Bone marrow (tissue), 2 donors: Measurements from ENCODE around the gene CRYBB2.
"Not testable (repeated sequence)": the region's sequence is repeated elsewhere in the genome, so short reads cannot be mapped to it uniquely, and the experiment has no call there.

Experiments
- DNase-seq, 2 donors: peaks; one replicate each; lab custom pipeline; 2025; lab: John Stamatoyannopoulos, UW

CRYBB2 gene

DNA sequence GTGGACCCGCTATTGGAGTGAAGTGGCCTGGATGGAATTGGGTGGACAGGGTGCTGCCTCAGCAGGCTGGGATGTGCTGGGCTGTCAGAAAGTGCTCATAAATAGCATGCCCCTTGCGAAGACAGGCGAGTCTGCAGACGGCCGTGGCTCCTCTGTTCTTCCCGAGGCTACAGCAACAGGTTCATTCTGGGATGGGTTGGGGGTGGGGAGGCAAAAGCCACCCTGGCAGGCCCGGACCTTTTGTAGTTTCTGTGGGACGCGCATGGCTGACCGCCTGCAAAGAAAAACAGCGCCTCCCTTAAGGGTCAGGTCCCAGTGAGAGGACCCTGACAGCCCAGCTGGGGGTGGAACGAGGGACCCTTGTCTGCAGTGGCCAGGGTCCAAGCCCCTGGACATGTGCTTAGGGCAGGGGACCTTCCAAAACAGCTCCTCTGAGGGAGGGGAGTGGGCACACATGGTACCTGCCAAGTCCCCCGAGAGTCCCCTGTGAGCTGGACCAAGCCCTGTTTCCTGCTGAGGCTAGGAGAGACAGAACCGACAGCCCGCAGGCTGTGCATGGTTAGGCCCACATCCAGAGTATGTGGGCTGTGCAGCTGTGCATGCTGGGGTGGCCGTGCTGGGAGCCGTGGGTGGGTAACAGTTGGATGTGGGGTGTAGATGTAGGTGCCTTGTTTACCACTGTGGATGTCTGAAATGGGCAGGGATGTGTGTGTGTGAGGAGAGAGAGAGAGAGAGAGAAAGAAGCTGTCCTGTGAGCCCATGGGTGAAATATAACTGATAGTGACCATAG is 19.5 kb upstream of the CRYBB2 start, which contains the start of gene CRYBB3:
CRYBB3 (plus strand) TSS at position 128 of the 790 bp plus-strand sequence. CDS start 1,539 bp downstream, outside the sequence.
- DNase-seq = no peak

DNA sequence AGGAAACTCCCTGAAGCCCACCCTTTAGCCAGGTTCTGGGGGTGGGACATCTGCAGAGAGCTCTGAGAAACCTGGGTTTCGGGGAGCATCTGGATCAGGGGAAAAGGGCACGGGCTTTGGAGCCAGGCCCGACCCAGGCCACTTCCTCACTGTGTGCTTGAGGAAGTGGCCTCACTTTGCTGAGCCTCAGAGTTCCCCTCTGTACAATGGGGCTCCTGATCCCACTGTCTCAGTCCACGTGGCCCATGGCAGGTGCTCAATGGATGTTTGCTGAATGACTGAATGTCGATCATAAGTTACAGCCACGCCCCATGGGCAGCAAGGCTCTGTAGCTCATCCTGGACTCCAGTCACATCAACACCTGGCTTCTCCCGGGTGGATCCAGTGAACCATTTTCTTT is 18.5 kb upstream of the CRYBB2 start:
- no peak for DNase-seq

DNA sequence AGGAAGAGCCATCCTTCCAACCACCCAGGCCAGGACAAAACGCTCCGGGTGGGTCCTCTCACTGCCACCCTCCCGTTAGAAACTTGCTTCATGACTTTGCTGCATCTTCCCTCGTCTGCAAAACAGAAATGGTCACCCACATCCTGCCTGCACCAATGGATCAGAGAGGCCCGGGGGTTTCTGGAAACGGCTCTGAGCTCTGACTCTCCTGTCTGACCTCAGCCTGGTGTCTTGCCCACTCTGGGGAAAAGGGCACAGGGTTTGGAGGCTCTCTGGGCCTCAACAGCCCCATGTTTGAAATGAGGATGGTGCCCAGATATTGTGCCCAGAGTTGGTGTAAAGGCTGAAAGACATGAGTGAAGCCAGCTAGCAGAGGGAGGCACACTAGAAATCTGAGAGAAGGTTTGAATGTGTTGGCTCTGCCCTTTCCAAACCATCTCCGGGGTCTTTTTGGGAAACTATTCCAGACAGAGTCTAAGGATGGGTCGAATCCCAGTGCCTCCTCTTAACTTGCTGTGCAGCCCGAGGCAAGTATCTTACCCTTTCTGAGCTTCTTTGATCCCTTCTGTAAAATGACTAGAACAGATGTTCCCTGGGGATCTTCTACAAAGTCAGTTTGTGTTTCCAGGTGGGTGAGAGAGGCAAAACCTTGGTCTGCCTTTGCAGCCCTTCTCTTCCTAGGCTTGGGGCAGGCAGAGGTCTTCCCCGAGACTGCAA is 17.7 kb upstream of the CRYBB2 start:
- DNase-seq = no peak

DNA sequence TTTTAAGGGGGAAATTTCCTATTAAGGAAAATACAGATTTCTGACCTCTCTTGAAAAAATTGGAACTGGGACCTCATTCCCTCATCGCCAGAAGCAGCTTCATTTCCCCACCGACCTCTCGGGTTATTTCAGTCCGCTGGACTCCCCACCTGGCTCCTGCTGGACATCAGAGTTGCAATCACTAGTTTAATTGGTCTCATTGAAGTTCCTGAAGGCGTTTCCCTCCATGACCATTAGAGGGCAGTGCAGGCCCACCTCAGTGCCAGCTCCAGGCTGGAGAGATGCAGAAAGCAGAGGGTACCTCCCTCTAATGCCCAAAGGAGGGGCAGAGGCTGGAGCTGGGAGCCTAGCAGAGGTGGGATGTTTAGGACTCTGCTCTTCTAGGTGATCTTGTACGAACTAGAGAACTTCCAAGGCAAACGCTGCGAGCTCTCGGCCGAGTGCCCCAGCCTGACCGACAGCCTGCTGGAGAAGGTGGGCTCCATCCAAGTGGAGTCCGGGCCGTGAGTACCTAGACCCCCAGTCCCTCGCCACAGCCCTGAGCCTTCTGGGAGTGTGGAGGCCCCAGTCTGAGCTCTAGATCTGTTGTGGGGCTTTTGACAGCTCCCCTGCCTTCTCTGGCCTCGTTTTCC is 17.0 kb upstream of the CRYBB2 start:
- peak in 1 of 2 donors; percentile 4 for DNase-seq

DNA sequence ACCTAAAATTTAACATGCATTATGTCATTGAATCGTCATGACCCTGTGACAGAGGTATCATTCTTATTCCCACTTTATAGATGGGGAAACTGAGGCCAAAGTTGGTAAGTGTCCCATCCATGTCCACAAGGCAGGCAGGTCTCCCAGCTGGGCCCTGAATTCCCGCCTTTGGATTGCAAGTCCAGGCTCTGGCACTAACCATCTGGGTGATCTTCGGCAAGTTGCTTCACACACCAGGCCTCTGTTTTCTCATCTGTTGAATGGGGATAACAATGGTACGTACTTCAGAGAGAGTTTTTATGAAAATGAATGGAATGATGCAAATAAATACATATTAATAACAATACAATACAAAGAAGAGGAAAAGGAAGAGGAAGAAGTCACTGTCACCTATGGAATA is 16.4 kb upstream of the CRYBB2 start:
- DNase-seq = no peak

DNA sequence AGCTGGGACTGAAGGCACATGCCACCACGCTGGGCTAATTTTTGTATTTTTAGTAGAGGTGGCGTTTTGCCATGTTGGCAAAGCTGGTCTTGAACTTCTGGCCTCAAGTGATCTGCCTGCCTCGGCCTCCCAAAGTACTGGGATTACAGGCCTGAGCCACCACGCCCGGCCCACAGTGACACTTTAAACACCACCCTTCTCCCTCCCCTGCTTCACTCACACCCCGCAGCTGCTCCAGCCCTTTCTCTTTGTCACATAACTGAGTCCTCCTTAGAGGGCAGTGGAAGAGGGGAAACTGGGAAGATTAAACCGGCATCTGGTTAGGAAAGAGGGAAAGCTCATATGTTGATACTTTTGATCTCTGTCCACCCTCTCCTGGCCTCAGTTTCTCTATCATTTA is 14.9 kb upstream of the CRYBB2 start:
- DNase-seq = not testable (repeated sequence)

DNA sequence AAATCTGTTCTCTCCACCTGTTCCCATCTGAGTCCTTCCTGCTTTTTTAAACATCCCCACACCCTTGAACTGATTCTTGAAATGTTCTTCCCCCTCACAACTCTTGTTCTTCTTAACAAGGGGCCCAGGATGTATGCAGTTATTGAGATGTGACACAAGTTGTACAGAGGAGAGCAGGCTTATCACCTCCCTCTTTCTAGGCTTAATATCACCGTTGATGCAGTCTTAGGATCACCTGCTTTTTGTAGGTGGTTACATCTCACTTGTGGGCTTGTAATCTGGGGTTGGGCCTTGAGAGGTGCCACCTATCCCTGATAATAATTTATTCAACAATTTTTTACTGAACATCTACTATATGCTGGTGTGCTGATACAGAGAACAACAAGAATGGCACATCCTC is 13.6 kb upstream of the CRYBB2 start:
- no peak for DNase-seq

DNA sequence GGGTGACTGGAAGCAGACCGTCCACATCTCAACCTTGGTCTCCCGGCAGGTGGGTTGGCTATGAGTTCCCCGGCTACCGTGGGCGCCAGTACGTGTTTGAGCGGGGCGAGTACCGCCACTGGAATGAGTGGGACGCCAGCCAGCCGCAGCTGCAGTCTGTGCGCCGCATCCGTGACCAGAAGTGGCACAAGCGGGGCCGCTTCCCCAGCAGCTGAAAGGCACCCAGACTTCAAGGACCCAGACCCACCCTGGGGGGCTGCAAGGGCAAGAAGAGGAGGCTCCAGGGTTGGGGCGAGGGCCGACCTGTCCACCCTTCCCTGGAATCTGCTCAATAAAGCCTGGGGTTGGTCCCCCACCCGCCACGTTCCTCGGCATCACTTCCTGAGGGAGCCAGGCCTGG is 12.4 kb upstream of the CRYBB2 start:
- DNase-seq = no peak

DNA sequence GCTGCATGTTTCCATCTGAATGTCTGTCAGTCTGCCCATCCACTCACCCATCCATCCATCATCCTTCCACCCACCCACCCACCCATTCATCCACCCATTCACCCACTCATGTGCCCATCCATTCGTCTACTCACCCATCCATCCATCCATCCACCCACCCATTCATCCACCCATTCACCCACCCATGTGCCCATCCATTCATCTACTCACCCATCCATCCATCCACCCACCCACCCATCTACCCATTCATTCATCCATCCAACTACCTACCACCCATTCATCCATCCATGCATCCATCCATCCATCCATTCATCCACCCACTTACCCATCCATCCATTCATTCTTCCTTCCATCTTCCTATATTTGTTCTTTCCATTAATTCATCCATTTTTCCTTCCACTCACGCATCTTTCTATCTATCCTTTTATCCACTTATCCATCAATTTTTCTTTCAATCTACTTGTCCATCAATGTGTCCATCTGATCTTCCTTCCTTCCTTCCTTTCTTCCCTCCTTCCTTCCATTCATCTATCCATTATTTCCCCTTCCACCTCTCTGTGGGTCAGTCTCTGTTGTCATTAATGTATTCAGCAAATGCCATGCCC is 11.8 kb upstream of the CRYBB2 start:
- DNase-seq = no peak

DNA sequence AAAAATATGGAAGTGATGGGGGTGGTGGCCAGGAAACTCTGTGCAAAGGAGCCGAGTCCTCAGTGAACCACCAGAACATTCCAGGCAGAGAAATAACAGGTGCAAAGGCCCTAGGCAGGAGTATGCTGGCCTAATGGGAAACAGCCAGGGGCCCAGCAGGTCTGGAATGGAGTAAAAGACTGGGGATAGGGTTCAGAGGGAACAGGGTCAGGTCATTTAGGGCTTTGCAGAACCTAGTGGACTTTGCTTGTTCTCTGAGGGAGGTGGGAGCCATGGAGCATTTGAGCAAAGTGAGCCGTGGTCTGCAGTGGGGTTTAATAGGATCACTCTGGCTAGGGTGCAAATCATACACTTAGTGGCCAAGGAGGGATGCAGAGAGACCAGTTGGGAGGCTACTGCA is 11.1 kb upstream of the CRYBB2 start:
- no peak for DNase-seq

DNA sequence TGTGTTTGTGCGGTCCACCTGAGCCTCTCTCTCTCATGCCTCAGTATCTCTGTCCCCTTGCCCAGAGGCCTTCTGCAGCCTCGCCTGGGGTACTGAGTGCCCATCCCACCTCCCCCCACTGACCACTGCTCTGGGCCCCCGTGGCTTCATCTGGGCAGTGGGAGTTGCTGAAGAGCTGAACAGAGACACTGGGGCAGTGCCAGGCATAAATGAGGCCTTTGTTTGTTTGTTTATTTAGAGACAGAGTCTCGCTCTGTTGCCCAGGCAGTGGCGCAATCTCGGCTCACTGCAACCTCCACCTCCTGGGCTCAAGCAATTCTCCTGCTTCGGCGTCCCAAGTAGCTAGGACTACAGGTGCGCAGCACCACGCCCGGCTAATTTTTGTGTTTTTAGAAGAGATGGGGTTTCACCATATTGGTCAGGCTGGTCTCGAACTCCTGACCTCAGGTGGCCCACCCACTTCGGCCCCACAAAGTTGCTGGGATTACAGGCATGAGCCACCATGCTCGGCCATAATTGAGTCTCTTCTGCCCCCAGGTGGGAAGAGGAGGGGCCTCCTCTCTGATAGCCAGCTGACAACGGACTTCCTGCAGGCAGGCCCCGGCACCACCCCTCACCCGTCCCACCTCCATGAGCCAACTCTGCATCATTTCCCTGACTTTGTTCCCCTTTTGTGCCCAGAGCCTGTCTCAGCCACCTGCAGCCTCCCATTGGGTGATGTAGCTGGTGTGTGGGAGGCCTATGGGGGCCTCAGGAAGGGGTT is 10.5 kb upstream of the CRYBB2 start:
- no peak for DNase-seq

DNA sequence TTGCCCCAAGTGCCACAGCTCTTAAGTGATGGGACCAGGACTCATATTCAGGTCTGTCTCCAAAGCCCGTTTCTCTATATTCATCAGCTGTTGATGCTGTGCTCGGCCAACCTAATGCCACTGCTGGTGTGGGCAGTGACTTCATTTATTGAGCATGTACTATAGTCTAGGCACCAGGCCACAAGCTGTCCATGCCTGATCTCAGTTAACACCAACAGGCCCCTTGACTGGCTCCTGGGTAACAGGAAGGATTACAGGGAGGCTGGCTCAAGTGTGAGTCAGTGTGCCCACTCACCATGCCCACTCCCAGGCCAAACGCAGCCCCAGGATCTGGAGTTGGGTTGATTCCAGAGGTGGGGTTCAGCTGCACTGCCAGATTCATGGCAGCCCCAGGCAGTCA is 8.6 kb upstream of the CRYBB2 start:
- DNase-seq = no peak

DNA sequence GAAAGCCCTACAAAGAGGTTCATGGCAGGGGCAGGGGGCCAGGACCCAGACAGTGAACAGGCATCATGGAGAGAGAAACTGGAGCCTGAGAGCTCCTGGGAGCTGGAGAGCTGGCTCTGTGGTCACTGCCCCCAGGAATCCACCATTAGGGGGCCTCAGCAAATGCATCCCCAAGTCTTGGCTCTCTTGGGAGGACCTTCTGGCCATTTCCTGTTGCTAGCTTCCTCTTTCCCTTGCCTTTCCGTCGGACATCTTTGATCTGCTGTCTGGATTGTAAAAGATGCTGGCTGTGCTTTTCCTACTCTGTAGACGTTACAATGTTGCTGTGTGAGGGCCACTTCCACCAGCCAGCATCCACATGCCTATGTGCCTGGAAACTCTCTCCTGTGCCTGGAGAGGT is 7.1 kb upstream of the CRYBB2 start:
- DNase-seq = no peak

DNA sequence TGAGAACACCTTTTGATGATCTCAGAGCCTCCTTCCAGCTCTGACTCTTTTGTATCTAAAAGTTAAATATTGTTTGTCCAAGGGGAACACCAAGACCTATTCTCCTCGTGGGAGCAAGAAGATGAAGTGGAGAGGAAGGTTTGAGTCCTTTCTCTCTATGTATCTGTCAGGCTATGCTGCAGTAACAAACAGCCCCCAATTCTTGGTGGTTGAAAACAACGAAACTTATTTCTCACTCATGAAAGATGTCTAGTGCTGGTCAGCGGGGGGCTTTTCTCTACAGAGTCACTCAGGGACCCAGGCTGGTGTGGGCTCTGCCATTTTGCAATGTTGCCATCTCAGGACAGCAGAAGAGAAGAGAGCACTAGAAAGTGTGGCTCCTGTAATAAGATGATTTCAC is 6.2 kb upstream of the CRYBB2 start:
- no peak for DNase-seq

DNA sequence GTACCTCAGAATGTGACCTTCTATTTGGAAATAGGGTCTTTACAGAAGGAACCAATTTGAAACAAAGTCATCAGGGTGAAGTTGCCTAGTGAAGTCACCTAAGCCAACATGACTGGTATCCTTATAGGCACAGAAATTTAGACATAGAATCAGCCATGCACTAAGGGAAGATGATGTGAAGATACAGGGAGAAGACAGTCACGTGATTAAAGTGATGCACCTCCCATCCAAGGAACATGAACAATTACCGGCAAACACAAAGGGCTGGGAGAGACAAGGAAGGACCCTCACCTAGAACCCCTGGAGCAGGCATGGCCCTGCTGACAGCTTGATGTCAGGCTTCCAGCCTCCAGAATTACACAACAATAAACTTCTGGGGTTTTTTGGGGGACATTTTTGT is 3.2 kb upstream of the CRYBB2 start:
- DNase-seq = no peak

DNA sequence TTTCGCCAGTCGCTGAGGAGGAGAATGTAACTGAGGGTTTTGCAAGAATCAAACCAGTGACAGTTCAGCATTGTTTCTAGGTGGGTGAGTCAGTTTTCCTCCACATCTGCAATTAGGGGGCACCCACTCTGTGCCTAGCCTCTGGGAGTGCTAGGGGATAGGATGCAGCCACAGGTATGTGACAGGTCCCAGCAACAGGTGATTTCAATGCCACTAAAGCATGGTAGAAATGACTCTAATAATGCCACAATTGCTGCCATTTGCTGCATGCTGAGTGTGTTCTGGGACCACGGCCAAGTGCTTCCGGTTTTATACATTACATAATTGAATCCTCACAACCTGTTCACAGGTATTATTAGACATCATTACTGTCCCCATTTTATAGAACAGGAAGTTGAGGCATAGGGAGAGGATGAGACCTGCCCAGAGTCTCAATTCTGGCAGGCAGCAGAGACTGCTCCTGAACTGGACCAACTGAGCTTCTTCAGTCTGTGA is 556 bp downstream of the CRYBB2 start:
- no peak for DNase-seq

DNA sequence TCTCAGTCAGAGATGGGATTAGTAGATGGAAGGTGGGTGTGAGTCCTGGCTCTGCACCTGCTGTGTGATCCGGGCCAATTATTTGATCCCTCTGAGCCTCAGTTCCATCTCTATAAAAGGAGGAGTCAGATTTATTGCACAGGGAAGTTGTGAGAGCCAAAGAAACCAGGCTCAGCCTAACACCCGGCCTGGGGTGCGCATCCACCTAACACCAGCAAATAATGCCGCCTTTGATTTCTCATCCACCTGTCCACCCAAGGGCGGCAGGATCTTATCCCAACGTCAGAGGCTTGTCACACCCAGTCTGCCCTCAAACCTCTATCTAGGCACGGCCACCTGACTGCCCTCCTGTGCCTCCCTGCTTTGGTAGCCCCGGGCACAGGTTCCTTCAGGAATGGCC is 2.4 kb downstream of the CRYBB2 start:
- DNase-seq = no peak

DNA sequence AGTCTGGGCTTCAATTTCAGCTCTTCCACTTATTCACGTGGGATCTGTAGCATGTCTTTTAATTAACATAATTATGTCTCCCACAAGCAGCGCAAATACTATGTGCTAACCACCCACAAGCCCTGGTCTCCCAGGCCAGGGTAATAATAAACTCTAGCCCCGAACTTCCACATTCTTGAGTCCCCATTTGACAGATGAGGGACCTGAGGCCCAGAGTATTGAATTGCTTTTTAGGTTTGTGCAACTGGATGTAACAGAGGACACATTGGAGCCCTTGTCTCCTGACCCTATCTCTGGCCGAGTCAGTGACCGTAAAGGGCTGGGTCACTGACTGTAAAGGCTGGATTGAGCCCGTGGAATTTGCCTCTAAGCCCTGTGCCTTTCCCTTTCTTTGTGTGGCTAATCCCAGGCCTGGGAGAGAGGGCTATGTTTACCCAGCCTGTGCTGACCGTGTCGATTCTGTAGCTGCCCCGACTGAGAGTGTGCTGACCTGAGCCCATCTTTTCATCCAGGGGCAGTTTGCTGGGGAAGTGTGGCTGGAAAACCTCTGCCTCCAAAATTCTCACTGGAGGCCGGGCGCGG is 3.9 kb downstream of the CRYBB2 start:
- DNase-seq = no peak

DNA sequence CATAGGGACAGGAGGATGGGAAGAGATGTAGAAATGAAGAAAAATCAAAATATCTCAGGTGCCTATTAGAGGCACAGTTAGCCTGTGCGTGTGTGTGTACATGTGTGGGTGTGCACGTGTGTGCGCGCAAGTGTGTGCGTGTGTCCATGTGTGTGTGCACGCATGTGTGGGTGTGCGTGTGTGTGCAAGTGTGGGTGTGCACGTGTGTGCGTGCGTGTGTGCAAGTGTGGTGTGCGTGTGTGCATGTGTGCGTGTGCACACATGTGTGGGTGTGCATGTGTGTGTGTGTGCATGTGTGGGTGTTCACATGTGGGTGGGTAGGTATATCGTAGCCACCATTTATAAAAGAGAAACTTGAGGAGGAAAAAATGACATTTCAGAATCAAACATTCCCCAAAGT is 9.4 kb downstream of the CRYBB2 start:
- DNase-seq = no peak

DNA sequence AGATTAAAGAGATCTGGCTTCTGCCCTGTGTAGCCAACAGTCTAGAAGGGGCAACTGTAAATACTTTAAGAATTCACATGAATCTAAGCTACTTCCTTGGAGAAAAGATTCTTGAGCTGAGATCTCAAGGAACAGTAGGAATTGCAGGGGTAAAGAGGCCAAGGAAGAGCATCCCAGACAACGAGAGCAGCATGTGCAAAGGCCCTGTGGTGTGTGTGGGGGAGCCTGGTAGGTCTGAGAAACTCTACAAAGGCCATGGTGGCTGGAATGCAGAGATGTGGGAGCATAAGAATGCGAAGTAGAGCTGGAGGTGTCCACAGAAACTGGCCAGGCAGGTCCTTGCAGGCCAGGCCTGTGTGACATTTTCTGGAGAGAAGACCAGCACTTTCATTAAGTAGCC is 11.3 kb downstream of the CRYBB2 start:
- not testable (repeated sequence) for DNase-seq

DNA sequence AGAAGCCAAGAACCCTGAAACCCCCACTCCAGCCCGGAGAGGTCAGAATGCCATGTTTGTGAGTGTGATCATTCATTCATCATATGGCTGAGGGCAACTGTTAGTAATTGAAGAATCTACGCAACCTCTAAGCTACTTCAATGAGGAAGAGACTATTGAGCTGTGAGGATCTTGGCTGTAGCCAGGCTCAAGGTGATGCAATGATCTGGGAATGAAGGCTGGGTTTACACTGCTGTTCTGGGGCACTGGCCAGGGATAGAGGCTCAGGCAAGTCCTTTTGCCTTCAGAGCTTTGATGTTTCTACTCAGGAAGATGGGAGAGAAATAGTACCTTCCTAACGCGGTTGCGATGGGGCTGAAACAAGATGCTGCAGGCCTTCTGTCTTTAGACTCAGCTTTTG is 12.9 kb downstream of the CRYBB2 start:
- DNase-seq = no peak
